Calu3 (cell line): ENCODE data around the gene GVQW3. TPM values are rescaled to one million over a fixed set of nuclear protein-coding genes. Genes with fewer than 3 reads are reported as not detected.

Experiments used
- BruUV-seq: library from RNA; stranded (reverse); fragments of 400-500 nt; replicated peaks from 2 replicates; lab custom pipeline; 2021; lab: Mats Ljungman, UMichigan
- CTCF ChIA-PET: fragments of 300-600 bp; sonication (Branson Sonifier 250); formaldehyde crosslinking; loops from one replicate; lab custom pipeline; 2022; ENCODE audit warnings: antibody characterized with exemption; lab: Charles Lee
- DNase-seq: peaks from one replicate; pipeline ENCODE4 v3.0.0; 2022
- H3K27ac Mint-ChIP-seq: one replicate; pipeline ENCODE4 v1.8.0; 2022; ENCODE audit warnings: mixed read lengths; ENCODE audit not compliant: unreplicated experiment
- H3K27me3 Mint-ChIP-seq: one replicate; pipeline ENCODE4 v1.8.0; 2022; ENCODE audit warnings: mixed read lengths; ENCODE audit not compliant: unreplicated experiment
- H3K36me3 Mint-ChIP-seq: one replicate; pipeline ENCODE4 v1.8.0; 2022; ENCODE audit warnings: mild to moderate bottlenecking, moderate library complexity, mixed read lengths; ENCODE audit not compliant: insufficient read depth, unreplicated experiment
- H3K4me1 Mint-ChIP-seq: one replicate; pipeline ENCODE4 v1.8.0; 2022; ENCODE audit warnings: mild to moderate bottlenecking, low read depth, mixed read lengths; ENCODE audit not compliant: unreplicated experiment
- H3K4me3 Mint-ChIP-seq: one replicate; pipeline ENCODE4 v1.8.0; 2022; ENCODE audit warnings: mild to moderate bottlenecking, low read depth, moderate library complexity, mixed read lengths; ENCODE audit not compliant: unreplicated experiment
- H3K9me3 Mint-ChIP-seq: one replicate; pipeline ENCODE4 v1.8.0; 2022; ENCODE audit warnings: low read depth, mixed read lengths; ENCODE audit not compliant: unreplicated experiment
- intact Hi-C: fragments of 100-400 bp; cut with micrococcal nuclease; formaldehyde crosslinking; loops from one replicate; pipeline ENCODE4 v1.10.0; 2022; ENCODE audit not compliant: unreplicated experiment
- total RNA-seq: library from RNA; stranded (reverse); gene quantifications from 2 replicates; pipeline ENCODE4 v1.2.3, GENCODE V29; 2022
- TF ChIP-seq, protein P1 (sequence below): fragments of 200-600 bp; IDR thresholded peaks from one replicate; pipeline ENCODE4 v1.8.0; 2022; ENCODE audit warnings: antibody characterized with exemption; ENCODE audit not compliant: unreplicated experiment

Gene GVQW3
- total RNA-seq, 1 experiment from 2014 or later = 7.2 TPM

DNA sequence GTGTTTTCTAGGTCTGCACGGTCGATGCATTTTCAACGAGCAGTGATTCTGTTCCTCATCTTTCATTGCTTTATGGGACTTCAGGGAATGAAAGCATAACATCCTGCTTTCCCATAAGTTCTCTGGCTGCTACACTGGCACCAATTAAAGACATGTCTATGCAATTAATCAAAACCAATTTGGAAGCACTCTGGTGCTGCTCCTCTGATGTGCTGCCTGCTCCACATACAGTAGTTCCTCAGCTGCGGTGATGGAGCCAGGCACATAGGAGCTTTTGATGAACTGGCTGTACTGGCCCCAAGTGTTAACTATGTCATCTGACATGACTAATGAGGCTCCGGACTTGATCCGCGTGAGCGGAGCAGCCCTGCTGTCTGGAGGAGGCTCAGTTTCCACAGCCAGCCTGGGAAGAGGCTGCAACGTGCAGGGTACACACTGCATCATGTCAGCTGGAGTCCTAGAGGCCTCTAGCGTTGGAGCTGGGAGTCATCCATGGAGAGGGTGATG is 29.8 kb downstream of the GVQW3 start:
- BruUV-seq = no TSS peak
- no peaks in the 10 kb centered on the region for H3K9me3 Mint-ChIP-seq
- TF ChIP-seq, protein P1, sequence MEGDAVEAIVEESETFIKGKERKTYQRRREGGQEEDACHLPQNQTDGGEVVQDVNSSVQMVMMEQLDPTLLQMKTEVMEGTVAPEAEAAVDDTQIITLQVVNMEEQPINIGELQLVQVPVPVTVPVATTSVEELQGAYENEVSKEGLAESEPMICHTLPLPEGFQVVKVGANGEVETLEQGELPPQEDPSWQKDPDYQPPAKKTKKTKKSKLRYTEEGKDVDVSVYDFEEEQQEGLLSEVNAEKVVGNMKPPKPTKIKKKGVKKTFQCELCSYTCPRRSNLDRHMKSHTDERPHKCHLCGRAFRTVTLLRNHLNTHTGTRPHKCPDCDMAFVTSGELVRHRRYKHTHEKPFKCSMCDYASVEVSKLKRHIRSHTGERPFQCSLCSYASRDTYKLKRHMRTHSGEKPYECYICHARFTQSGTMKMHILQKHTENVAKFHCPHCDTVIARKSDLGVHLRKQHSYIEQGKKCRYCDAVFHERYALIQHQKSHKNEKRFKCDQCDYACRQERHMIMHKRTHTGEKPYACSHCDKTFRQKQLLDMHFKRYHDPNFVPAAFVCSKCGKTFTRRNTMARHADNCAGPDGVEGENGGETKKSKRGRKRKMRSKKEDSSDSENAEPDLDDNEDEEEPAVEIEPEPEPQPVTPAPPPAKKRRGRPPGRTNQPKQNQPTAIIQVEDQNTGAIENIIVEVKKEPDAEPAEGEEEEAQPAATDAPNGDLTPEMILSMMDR = no peak
- no peaks in the 10 kb centered on the region for H3K36me3 Mint-ChIP-seq
- no peaks in the 10 kb centered on the region for H3K4me1 Mint-ChIP-seq
- CTCF ChIA-PET = interaction anchor here (0.8 kb wide), 1 partner anchor 150 kb away, joined by 3 read pairs; no protein-coding TSS in a partner anchor
- no peak overlapping the region for H3K4me3 Mint-ChIP-seq
- H3K27me3 Mint-ChIP-seq = peaks cover 66% of the 10 kb centered on the region
- intact Hi-C loops = no loop called here
- no peak for DNase-seq
- H3K27ac Mint-ChIP-seq = no peak overlapping the region

DNA sequence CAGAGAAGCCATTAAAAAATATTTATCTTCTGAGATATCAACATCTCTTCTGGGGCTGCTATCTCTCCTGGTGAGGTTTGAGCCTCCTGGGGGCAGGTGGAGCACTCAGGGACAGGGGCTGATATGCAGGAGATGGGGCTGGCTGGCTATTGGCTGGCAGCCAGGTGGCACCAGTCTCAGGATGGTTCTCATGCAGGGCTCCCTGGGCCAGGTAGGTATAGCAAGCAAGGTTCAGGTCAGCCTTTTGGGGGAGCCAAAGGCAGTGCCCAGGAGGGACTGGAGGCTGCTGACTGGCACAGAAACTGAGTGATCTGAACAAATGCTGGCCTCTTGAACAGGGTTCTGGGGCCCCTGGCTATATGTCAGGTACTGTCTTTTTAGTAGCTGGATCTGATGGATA is 34.0 kb downstream of the GVQW3 start:
- H3K36me3 Mint-ChIP-seq = no peaks in the 10 kb centered on the region
- peaks cover 94% of the 10 kb centered on the region for H3K27me3 Mint-ChIP-seq
- CTCF ChIA-PET = no interaction called here
- BruUV-seq = no TSS peak
- no peaks in the 10 kb centered on the region for H3K9me3 Mint-ChIP-seq
- H3K27ac Mint-ChIP-seq = no peak overlapping the region
- H3K4me1 Mint-ChIP-seq = no peaks in the 10 kb centered on the region
- intact Hi-C loops = no loop called here
- DNase-seq = peak; percentile 2
- TF ChIP-seq, protein P1 = no peak
- no peak overlapping the region for H3K4me3 Mint-ChIP-seq

DNA sequence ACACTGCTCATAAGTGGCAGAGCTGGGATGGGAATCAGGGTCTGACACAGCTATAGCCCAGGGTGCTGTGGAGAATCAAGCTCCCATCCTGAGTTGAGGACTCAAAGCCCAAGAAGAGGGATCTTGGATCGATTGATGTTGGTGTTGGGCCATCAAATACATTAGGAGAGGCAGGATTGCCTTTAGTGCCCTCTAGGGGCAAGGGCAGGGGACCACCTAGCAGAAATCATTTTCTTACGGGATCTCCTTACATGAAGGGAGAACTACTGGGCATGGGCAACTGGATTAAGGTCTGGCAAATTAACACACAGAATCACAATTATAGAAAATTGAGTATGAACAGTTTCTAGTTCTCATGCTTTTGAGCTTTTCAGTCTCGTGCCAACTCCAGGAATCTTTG is 38.8 kb downstream of the GVQW3 start:
- H3K9me3 Mint-ChIP-seq = no peaks in the 10 kb centered on the region
- H3K27ac Mint-ChIP-seq = no peak overlapping the region
- CTCF ChIA-PET = no interaction called here
- DNase-seq = peak; percentile 12
- H3K4me3 Mint-ChIP-seq = no peak overlapping the region
- no peaks in the 10 kb centered on the region for H3K36me3 Mint-ChIP-seq
- no TSS peak for BruUV-seq
- peaks cover 57% of the 10 kb centered on the region for H3K27me3 Mint-ChIP-seq
- peaks cover 9% of the 10 kb centered on the region for H3K4me1 Mint-ChIP-seq
- intact Hi-C loops = no loop called here
- TF ChIP-seq, protein P1 = peak; percentile 16

DNA sequence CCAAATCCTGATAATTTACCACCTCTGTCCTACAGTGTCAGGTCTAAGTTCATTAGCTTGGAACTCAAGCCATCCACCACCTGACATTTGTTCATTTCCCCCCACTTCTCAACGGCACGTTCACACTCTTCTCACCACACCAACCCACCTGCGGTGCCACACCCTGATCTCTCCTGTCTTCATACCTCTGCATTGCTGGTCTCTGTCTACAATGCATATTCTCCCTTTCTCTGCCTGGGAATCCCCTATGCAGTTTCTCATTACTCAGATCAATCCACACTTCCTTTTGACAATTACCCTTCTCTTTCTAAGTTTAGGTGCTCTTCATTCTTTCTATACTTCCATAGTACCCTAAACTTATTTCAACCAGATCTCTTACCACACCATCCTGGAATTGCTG is 43.3 kb downstream of the GVQW3 start:
- Mint-ChIP-seq H3K27me3 (peaks cover 60% of the 10 kb centered on the region), H3K36me3 (no peaks in the 10 kb centered on the region), H3K27ac (no peak overlapping the region), H3K4me3 (no peak overlapping the region), H3K4me1 (peaks cover 9% of the 10 kb centered on the region), H3K9me3 (no peaks in the 10 kb centered on the region)
- no TSS peak for BruUV-seq
- TF ChIP-seq, protein P1 = no peak
- DNase-seq = no peak
- intact Hi-C loops = no loop called here
- CTCF ChIA-PET = no interaction called here
